GM18519 (cell line): Measurements from ENCODE around the gene CACNA2D2.

ENCODE experiments used
- ATAC-seq: cut with Tn5 transposase; IDR thresholded peaks from one replicate; pipeline ENCODE4 v1.9.1; 2021; ENCODE audit warnings: mild to moderate bottlenecking, moderate library complexity; ENCODE audit not compliant: unreplicated experiment, low FRiP score

Gene CACNA2D2

GRCh38 chr3:50470658-50471057 is 32.8 kb downstream of the CACNA2D2 start:
- no peak for ATAC-seq

- ATAC-seq, result no peak
Observed at GRCh38 chr3:50467919-50468318, 35.5 kb downstream of the CACNA2D2 start.

- ATAC-seq, result no peak
Observed at GRCh38 chr3:50466177-50466576, 37.3 kb downstream of the CACNA2D2 start.

- no peak for ATAC-seq
Observed at GRCh38 chr3:50464569-50464968, 38.9 kb downstream of the CACNA2D2 start.

GRCh38 chr3:50459785-50460184 is 43.6 kb downstream of the CACNA2D2 start:
- no peak for ATAC-seq

- ATAC-seq, result no peak
Observed at GRCh38 chr3:50457988-50458387, 45.4 kb downstream of the CACNA2D2 start.

GRCh38 chr3:50455161-50456018 is 48.0 kb downstream of the CACNA2D2 start:
- no peak for ATAC-seq

- no peak for ATAC-seq
Observed at GRCh38 chr3:50454481-50455070, 48.9 kb downstream of the CACNA2D2 start.

GRCh38 chr3:50453907-50454306 is 49.5 kb downstream of the CACNA2D2 start:
- no peak for ATAC-seq

- no peak for ATAC-seq
Observed at GRCh38 chr3:50450209-50450921, 53.1 kb downstream of the CACNA2D2 start.

GRCh38 chr3:50448752-50449539 is 54.5 kb downstream of the CACNA2D2 start:
- no peak for ATAC-seq

- no peak for ATAC-seq
Observed at GRCh38 chr3:50447290-50447840, 56.1 kb downstream of the CACNA2D2 start.

- no peak for ATAC-seq
Observed at GRCh38 chr3:50445919-50446318, 57.5 kb downstream of the CACNA2D2 start.

- no peak for ATAC-seq
Observed at GRCh38 chr3:50444782-50445181, 58.7 kb downstream of the CACNA2D2 start.

GRCh38 chr3:50444213-50444612 is 59.2 kb downstream of the CACNA2D2 start:
- ATAC-seq, result no peak

- ATAC-seq, result no peak
Observed at GRCh38 chr3:50442945-50443579, 60.4 kb downstream of the CACNA2D2 start.

GRCh38 chr3:50441424-50442217 is 61.8 kb downstream of the CACNA2D2 start:
- no peak for ATAC-seq

- ATAC-seq, result no peak
Observed at GRCh38 chr3:50436114-50436674, 67.2 kb downstream of the CACNA2D2 start.
